GM18867 (cell line): ENCODE data around the gene ZNF605.
"Not testable (repeated sequence)": the region's sequence is repeated elsewhere in the genome, so short reads cannot be mapped to it uniquely, and the experiment has no call there.

Experiments
- ATAC-seq: cut with Tn5 transposase; IDR thresholded peaks from one replicate; pipeline ENCODE4 v1.9.1; 2021; ENCODE audit warnings: mild to moderate bottlenecking, moderate library complexity; ENCODE audit not compliant: unreplicated experiment

Gene ZNF605

DNA sequence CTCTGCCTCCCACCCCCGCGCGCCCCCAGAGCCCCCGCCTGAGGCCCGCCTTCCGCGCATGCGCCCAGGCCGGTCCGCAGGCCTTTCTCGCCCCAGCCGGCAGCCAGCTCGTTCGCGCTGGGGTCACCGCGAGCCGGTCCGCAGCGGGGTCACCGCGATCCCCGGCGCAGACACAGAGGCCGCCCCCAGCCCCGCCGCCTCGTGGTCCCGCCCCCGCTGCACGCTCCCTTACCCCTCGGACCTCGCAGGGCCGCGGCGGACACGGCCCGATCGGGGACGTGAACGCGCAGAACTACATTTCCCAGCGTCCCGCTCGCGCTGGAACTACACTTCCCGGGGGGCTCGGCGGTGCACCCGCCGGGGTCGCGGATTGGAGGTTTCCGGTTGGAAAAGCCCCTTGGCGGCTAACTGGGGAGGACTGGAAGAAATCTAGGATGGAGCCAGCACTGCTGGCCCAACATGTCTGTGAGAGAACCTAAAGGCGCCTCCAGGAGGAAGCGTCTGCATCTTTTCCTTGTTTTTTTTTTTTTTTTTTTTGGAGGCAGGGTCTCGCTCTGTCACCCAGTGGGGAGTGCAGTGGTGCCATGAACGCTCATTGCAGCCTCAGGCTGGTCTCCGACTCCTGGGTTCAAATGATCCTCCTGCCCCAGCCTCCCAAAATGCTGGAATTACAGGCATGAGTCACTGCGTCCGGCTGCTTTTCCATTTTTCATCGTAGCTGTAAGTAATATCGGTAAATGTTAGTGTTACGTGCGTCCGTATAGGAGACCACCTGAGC lies at the start of gene ZNF605:
Gene ZNF605, minus strand, starts transcription at position 296 of the 778 bp plus-strand sequence. CDS start 10,671 bp downstream, outside the sequence.
- ATAC-seq = peak; percentile 92

DNA sequence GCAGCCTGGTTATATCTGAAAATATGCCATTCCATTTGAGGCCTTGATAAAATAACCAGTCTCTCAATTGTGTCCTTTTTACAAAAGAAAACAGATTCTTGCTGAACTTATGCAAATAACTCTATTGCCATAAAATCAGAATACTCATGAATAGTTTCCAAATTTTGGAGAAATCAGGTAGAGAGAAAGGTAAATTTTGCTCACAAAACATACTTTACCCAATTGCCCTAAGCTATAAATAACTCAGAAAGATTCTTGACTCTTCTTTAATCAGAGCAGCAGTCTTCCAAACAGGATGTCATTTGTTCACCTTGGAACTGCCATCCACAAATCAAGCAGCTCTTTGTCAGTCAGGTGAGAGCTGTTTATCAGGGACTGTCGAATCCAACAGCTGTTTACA lies 42.6 kb upstream of the ZNF605 start:
- no peak for ATAC-seq

DNA sequence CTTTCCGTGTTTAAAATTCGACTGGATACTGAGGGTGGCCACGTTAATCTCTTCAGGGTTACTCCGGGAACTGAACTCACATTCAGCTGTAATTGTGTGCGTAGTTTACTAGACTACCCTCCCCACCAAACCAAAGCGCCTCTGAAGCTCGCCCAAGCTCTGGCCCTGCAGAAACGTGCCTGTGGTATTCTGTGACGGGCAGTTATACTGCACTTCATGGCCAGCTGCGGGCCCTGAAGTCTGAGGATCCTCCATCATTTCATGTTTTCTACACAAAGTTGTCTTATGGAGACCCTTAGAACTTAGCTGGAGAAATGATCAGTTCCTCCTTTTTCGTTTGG lies 30.7 kb upstream of the ZNF605 start:
- no peak for ATAC-seq

GRCh38 chr12:132986001-132986884 lies 30.1 kb upstream of the ZNF605 start, which contains the start of gene ZNF26:
ZNF26 (plus strand) TSS chr12:132986367; CDS start chr12:132986841, 474 bp downstream.
- ATAC-seq = peak; percentile 94

- not testable (repeated sequence) for ATAC-seq
These were observed 20.8 kb upstream of the ZNF605 start for GRCh38 chr12:132976870-132977269.

DNA sequence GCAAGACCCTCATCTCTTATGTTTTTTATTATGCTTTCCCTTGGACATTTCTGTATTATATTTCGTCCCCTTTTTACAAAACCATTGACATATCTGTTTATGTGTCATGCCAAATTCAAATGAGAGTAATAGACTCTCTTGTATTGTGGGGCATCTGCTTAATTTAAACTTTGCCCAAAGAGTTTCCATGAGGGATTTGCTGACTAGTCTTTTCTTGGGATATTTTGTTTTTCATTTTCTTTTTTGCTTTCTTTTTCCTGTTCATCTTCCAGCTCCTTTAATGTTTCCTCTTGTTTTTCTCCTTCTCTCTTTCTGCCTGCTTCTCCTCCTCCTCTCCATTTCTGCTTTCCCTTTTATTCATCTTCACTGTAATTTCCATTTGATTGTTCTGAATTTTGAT lies 16.3 kb upstream of the ZNF605 start:
- no peak for ATAC-seq

- ATAC-seq = no peak
These were observed 11.6 kb upstream of the ZNF605 start for GRCh38 chr12:132967736-132968135.

DNA sequence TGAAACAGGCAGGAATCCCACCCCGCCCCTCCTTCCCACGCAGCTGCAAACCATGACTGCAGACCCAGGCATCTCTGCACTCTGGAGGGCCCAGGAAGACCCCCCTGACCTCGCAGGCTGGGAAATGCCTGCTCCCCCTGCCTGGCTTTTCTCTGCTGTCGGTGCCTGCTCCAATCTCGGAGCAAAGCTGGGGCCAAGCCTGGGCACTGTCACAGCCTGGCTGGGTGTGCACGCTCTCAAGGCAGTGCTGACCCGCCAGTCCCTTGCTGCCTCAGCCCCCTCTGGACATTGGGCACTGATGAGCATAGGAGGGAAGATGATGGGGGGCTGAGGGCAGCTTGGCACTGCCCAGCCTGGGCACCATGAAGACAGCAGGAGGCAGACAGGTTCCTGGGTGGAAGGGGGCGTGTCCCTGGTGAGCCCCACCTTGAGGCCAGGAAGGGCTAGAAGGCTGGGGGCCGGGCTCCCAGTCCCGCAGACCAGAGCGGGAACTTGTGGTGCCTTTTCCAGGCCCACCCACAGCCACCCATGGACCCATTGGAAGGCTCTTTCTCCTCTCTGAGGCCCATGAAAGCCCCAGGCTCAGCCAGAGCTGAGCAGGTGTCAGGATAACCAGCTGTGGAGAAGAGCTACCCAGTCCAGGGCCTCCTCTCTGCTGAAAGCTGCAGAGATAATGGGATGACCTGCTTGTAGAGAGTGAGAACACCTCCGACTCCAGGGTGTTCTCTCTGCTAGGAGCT lies 10.7 kb upstream of the ZNF605 start:
- ATAC-seq = no peak

DNA sequence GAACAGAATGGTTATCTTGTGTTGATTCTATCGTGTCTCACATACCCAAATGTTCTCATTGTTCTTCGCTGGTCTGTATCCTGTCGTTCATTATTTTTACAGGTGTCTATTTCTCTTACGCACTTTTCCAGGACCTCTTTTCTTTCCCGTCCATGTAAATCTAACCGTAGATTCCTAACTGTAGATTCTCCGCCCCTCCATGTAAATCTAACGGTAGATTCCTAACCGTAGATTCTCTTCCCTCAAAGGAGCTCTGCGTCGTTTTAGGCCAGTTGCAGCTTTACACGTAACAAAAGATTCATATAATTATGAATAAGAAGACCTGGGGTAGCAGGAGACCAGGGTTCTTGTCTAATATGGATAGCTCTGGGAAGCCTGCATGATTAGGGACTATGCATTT lies 9.7 kb upstream of the ZNF605 start:
- ATAC-seq = no peak

DNA sequence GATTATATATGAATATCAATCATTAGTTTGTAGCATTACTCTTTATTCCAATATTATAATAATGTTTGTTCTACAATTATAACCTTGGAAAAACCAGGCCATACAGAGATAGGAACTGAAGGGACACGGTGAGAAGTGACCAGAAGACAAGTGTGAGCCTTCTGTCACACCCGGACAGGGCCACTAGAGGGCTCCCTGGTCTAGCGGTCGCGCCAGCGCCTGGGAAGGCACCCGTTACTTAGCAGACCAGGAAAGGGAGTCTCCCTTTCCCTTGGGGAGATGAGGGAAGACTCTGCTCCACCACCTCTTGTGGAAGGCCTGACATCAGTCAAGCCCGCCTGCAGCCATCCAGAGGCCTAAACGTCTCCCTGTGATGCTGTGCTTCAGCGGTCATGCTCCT lies 7.8 kb upstream of the ZNF605 start:
- not testable (repeated sequence) for ATAC-seq

GRCh38 chr12:132961790-132962189 lies 5.7 kb upstream of the ZNF605 start:
- not testable (repeated sequence) for ATAC-seq

DNA sequence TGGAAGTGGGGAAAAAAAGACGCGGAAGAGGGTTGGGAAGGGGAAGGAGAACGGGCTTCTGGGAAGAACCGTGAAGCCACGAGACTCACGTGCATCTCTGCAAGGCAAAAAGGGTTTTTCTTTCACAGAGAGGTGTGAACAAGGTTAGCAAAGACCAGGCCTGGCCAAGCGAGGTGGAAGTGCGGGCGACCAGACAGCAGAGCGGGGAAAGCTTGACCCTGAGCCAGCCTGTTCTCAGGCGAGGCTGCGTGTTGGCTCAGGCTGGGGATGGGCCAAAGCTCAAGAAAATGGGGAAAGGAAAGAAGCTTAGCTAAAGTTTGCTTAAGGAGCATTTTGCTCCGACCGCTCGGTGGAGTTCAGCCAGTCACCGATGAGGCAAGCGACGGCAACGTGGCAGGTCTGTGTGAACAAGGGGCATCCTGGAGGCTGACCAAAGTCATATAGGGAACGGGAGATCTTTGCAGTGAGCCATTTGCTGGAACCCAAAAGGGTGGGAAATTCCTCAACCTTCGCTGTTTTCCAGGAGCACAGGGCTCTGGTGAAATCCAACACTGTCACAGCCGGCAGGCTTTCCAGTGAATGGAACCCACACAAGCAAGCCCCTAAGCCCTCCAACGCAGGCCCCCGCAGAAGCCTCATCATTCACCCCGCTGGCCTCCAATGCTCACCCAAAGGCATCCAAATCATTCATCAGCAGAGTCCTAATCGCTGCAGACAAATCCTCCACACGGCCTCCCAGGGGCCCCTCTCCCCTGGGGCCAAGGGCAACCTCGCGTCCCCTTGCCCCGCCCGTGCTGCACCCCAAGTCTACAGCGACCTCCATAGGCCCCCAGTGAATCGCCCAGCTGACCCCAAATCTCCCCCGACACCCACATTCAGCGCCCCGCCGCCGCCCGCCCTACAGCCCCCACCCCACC lies 754 bp downstream of the ZNF605 start:
- peak; percentile 28 for ATAC-seq

DNA sequence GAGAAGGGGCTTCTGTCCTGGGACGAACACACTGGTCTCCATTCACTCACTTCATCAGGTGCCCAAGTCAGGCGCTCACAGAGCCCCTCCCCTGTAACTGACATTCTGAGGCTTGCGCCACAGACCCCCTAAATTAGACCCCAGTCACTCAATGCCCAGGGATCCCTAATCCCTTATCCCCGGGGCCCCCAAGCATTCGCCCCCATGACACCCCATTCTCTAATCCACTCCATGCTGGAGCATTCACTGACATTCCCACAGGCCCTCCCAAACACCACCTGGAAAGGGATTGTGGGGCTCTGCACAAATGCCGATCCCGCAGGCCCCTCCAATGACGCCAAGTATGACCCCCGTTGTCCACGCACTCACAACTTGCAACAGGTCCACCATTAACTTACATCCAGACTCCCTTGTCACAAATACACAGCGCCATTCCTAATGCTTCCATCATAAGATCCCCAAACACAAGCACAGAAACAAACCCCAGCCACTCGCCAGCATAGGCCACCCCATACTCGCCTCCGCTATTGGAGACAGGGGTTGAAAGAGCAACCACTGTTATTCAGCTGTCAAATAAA lies 1.5 kb downstream of the ZNF605 start:
- ATAC-seq = no peak

DNA sequence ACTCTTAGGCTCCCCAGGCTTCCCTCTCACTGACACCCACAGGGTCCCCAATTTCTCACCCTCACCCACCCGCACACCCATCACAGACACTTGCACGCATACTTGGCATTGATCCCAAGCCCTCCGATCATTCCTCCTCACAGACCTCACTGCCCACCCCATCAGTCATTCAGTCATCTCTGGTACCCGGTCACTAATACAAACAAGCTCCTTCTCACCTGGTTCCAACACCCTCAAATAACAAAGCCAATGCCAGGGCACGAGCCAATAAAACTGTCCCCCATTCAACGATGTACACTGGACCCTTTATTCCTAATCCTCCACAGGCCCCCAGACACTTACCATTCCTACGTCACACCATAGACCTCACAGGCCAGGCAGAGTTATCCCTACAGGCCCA lies 2.3 kb downstream of the ZNF605 start:
- ATAC-seq = no peak

DNA sequence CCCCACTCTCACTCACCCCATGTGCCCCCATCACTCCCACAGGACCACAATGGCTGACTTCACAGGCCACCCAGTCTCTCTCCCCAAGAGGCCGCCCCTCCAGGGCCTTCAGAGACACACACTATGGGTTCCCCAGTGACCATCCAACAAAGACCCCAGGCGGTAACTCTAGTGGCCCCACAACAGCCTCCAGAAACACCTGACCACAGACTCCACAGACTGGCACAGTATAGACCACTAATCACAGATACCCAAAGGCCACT lies 3.0 kb downstream of the ZNF605 start:
- no peak for ATAC-seq

DNA sequence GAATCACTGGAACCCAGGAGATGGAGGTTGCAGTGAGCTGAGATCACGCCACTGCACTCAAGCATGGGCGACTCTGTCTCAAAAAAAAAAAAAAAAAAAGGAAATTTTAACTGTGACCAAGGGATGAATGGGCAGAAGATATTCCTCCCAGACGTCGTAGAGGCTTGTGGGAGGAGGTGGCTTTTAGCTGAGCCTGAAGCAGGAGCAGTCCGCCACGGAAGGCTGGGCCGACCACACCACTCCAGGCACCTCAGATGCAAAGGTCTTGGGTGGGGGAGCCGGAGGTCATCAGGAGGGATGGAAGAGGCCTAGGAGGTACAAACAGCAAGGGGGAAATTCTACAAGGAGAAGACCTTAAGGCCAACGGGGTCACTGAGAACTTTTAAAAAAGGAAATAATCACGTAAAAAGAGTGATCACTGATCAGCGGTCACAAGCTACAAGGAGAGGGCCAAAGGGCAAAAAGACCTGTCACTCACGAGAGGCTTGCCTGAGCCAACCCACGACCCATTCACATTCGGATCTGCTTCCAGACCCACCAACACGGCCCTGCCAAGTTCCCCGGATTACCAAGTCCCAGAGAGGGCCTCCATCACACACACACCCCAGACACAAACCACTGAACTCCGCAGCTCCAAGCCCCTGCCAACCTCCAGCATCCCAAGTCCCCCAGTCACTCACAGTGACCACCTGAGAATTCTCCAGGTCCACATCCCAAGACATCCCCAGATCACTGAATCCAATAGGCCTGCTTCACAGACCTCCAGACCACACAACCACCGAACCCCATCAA lies 3.5 kb downstream of the ZNF605 start:
- ATAC-seq = no peak

DNA sequence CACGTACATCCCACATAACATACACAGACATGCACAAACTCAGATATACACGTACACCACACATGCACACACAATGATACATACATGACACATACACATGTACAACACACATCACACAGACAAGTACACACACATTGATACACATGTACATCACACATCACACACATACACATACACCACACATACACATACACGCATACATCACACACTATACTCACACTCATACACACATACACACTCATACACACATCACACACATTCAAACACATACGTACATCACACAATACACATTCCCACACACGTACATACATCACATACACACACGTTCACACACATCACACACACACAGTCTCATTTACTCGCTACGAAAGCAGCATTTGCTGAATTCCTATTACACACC lies 4.5 kb downstream of the ZNF605 start:
- no peak for ATAC-seq

GRCh38 chr12:132950844-132951535 lies 5.1 kb downstream of the ZNF605 start:
- ATAC-seq = no peak
